Heart right ventricle (tissue), 16 donors: ENCODE data around the gene KLHL29. TPM values are rescaled to one million over a fixed set of nuclear protein-coding genes. Genes with fewer than 3 reads are reported as not detected.

ENCODE experiments used
- ATAC-seq, 8 donors: fragments of 200-7000 bp; cut with Tn5 transposase; one replicate each; pipeline ENCODE4 v1.9.1; 2020; ENCODE audit warnings: mild to moderate bottlenecking in 8 of 8, moderate library complexity in 8 of 8, moderate number of reproducible peaks in 1 of 8
- DNase-seq, 2 donors: peaks; one replicate each; pipeline ENCODE4 v3.0.0-alpha.2; 2020
- H3K27ac ChIP-seq, 10 donors: fragments of 200-600 bp; sonication (generic) in 2 of 10; one replicate each; pipeline versions ENCODE4 v1.5.0 to v1.8.0; 2020 to 2022; ENCODE audit warnings: mild to moderate bottlenecking in 3 of 10
- H3K27me3 ChIP-seq, 7 donors: fragments of 200-600 bp; one replicate each; pipeline ENCODE4 v1.8.0; 2021 to 2022; ENCODE audit warnings: mild to moderate bottlenecking in 2 of 7
- H3K36me3 ChIP-seq, 9 donors: fragments of 200-600 bp; sonication (generic) in 1 of 9; one replicate each; pipeline versions ENCODE4 v1.5.0 to v1.8.0; 2020 to 2022; ENCODE audit warnings: mild to moderate bottlenecking in 2 of 9
- H3K4me1 ChIP-seq, 9 donors: fragments of 200-600 bp; sonication (generic) in 1 of 9; one replicate each; pipeline versions ENCODE4 v1.5.0 to v1.8.0; 2020 to 2022; ENCODE audit warnings: mild to moderate bottlenecking in 4 of 9
- H3K4me3 ChIP-seq, 10 donors: fragments of 200-600 bp; sonication (generic) in 2 of 10; one replicate each; pipeline versions ENCODE4 v1.5.0 to v1.8.0; 2020 to 2022; ENCODE audit warnings: mild to moderate bottlenecking in 7 of 10, moderate library complexity in 2 of 10
- H3K9me3 ChIP-seq, 11 donors: fragments of 200-600 bp in 10 of 11; sonication (generic) in 2 of 11; one replicate each; pipeline versions ENCODE4 v1.5.0 to v1.8.0; 2013 to 2022; ENCODE audit warnings: mild to moderate bottlenecking in 2 of 11, control low read depth in 1 of 11, moderate library complexity in 1 of 11
- WGBS, 2 donors: extraction: QIAGEN DNeasy Blood & Tissue Kit; methylation state at CpG; one replicate each; pipeline ENCODE4 v1.1.7; 2013; ENCODE audit warnings: inconsistent platforms in 1 of 2; 5-methylcytosine and 5-hydroxymethylcytosine counted together
- intact Hi-C, 10 donors: fragments of 100-400 bp; cut with DNase I; formaldehyde crosslinking; loops; one replicate each; pipeline versions ENCODE4 v1.11.1 to v1.14.2; 2022
- polyA plus RNA-seq, 2 donors: library from polyadenylated mRNA; stranded (reverse); fragments of 200-250 nt; gene quantifications; one replicate each; pipeline ENCODE4 v1.2.3, GENCODE V29; 2013
- total RNA-seq, 10 donors: library from RNA; stranded (reverse); fragmentation: NEBNext Ultra II Directional in 3 of 10; extraction: Animal tissue kit (Norgen Biotek cat#: 25700) in 3 of 10; gene quantifications; one replicate each; pipeline versions ENCODE4 v1.2.1 to v1.2.4, GENCODE V29; 2021 to 2023
- TF ChIP-seq, protein P1 (sequence below), 9 donors: fragments of 200-600 bp; sonication (generic) in 2 of 9; IDR thresholded peaks; one replicate each; pipeline versions ENCODE4 v1.5.0 to v1.8.0; 2021 to 2022; ENCODE audit warnings: antibody characterized with exemption in 9 of 9, mild to moderate bottlenecking in 5 of 9, moderate library complexity in 1 of 9
- donor health status: Arrhythmogenic right ventricular cardiomyopathy.
- donor health status: ischemic (EF 13 %, LVEDD 7.1; RV severe dilation, severe dysfunction).
- donor health status: healthy with polysubstance abuse.
- donor health status: DM: no; HTN: yes; CAD: no.
- donor health status: DM: no; HTN: no; CAD: no.
- donor health status: ischemic (EF 25% LVEDD 6.9; RV normal size, moderate dysfunction).
- donor health status: ischemic (EF 25% LVEDD 5.7; RV mildly dilated, moderate dysfunction).
- donor health status: healthy.
- donor health status: DM: yes; HTN: yes; CAD: no.
- donor health status: Ischemic cardiomyopathy.
- donor health status: ischemic (EF 35%, LVEDD 5.7; RV mildly dilated, moderate dysfunction).
- donor health status: nonischemic (EF 11% LVEDD 7.7; RV severe dilation, severe dysfunction).
- donor health status: DM: yes; HTN: yes; CAD: no.
- donor health status: PGD.
- donor health status: ischemic (EF 29% LVEDD 5.4; RV normal size, mild dysfunction).
- donor health status: nonischemic (EF 23%, LVEDD 6.1; RV moderate dilation, normal function).

KLHL29 gene
- total and polyA plus RNA-seq, 12 donors: 0.71 to 1.5 (median 1.0) TPM

DNA sequence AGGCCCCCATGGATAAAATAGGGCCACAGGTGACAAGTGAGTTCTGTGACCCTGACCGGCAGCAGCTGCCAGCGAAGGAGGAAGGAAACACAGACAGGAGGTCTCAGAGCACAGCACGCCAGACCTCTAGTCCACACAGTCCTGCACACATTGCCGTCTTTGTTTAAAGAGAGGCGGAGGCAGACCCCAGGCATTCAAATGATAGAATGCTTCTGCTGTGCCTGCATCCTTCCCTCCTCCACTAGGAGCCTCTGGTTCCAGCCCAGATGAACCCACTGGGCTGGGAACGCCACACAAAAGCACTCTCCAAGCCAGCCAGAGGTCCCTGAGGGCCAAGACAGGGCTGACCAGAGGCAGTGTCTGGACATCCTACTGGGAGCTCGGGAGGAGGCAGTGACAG, 118.7 kb downstream of the KLHL29 start:
- intact Hi-C loops: no loop called here

DNA sequence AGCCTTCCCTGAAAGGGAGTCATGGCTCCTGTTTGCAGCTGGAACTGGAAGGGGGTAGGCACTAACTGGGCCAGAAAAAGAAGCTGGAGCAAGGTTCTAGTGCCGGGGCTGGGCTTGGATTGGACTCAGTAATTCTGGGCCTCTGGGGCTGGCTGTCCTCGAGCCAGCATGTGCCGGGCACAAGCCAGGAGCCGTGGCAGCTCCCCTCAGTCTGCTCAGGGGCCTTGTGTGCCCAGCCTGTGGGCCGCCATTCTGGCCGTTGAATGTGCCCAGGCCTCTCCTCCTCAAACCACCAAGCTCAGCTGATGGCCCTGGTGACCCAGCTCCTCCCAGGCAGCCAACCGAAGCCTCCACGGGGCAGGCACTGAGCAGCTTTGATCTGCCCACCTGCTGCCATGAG, 119.6 kb downstream of the KLHL29 start:
- peaks cover 2 to 56% (median 26%) of the 10 kb centered on the region in 9 donors for H3K4me1 ChIP-seq
- intact Hi-C loops: no loop called here
- peaks cover 0 to 6% (median 0%) of the 10 kb centered on the region in 7 donors for H3K27me3 ChIP-seq
- no peak overlapping the region for H3K27ac ChIP-seq
- TF ChIP-seq, protein P1, sequence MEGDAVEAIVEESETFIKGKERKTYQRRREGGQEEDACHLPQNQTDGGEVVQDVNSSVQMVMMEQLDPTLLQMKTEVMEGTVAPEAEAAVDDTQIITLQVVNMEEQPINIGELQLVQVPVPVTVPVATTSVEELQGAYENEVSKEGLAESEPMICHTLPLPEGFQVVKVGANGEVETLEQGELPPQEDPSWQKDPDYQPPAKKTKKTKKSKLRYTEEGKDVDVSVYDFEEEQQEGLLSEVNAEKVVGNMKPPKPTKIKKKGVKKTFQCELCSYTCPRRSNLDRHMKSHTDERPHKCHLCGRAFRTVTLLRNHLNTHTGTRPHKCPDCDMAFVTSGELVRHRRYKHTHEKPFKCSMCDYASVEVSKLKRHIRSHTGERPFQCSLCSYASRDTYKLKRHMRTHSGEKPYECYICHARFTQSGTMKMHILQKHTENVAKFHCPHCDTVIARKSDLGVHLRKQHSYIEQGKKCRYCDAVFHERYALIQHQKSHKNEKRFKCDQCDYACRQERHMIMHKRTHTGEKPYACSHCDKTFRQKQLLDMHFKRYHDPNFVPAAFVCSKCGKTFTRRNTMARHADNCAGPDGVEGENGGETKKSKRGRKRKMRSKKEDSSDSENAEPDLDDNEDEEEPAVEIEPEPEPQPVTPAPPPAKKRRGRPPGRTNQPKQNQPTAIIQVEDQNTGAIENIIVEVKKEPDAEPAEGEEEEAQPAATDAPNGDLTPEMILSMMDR (IDR thresholded peaks at IDR 0.05): no peak
- H3K36me3 ChIP-seq: no peaks in the 10 kb centered on the region
- ATAC-seq (no peak), DNase-seq (no peak)
- 88 to 93% methylated on average over 8 of the region's 8 CpGs for WGBS, 2 donors
- H3K9me3 ChIP-seq: no peaks in the 10 kb centered on the region
- no peak overlapping the region for H3K4me3 ChIP-seq

More for the DNA sequence above, 118.7 kb downstream of the KLHL29 start:
- no peak for DNase-seq
- H3K27me3 ChIP-seq: peaks cover 0 to 6% (median 0%) of the 10 kb centered on the region in 7 donors
- H3K9me3 ChIP-seq: no peaks in the 10 kb centered on the region
- H3K27ac ChIP-seq: no peak overlapping the region
- no peak for ATAC-seq
- H3K4me1 ChIP-seq: peaks cover 2 to 58% (median 34%) of the 10 kb centered on the region in 9 donors
- no peaks in the 10 kb centered on the region for H3K36me3 ChIP-seq
- no peak overlapping the region for H3K4me3 ChIP-seq
- TF ChIP-seq, protein P1 (IDR thresholded peaks at IDR 0.05): no peak
- 72 to 73% methylated on average over 7 of the region's 7 CpGs for WGBS, 2 donors

DNA sequence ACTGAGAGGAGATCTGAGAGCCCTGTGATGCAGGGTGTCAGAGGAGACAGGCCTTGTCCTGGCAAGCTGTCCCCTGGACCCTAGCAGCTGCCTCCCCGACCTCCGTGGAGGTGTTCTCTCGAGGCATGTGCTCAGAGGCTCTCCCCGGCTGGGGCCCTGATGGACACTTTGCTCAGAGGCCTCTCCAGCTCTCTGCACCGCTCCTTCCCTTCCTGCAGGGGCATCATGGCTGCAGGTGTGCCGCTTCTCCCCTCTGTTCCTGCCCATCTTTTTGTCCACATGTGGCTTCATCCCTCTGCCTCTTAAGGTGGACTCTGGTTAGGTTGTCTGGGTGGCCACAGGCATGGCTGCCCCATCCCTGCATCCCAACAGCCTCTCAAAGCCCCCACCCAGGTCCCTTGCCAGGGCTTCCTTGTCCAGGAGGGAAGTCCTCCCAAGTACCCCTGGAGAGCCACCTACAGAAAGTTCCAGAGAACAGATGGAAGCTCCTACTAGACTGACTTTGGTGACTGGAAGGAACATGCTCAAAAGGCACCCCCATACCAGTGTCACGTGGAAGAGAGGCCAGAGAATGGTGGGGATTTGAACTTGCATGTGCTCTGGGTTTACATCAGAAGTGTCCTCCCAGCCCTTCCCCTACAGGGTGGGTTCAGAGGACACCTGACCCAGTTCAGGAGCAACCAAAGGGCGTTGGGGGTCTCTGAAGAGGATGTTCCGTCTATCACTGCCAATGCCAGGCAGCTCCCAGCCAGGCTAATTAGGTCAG, 120.4 kb downstream of the KLHL29 start:
- Histone ChIP-seq H3K36me3 (no peaks in the 10 kb centered on the region), H3K27ac (no peak overlapping the region), H3K9me3 (no peaks in the 10 kb centered on the region), H3K27me3 (peaks cover 0 to 6% (median 0%) of the 10 kb centered on the region in 7 donors), H3K4me1 (peaks cover 2 to 58% (median 26%) of the 10 kb centered on the region in 9 donors), H3K4me3 (no peak overlapping the region)
- 94 to 96% methylated on average over 9 of the region's 9 CpGs for WGBS, 2 donors
- TF ChIP-seq, protein P1 (IDR thresholded peaks at IDR 0.05): no peak
- intact Hi-C loops: no loop called here
- ATAC-seq: no peak
- DNase-seq: no peak

DNA sequence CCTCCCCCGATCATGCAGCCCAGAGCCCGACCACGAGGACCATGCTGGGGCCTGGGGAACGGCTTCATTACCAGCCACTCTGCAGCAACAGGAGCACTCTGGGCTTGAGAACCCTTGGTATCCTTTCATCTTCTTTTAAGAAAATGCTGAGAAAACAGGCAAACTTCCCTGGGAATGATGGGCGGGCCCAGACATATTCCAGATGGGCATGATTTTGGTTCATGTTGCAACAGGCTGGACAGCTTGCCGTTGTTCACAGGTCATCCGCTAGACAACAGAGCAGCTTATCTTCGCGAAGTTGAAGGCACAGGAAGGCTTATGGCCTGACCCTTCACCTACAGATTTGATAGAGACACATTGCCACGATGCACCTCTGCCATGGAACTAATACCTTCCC, 121.0 kb downstream of the KLHL29 start:
- Histone ChIP-seq H3K4me3 (no peak overlapping the region), H3K4me1 (peaks cover 2 to 59% (median 26%) of the 10 kb centered on the region in 9 donors), H3K9me3 (no peaks in the 10 kb centered on the region), H3K27ac (peak overlapping the region in 1 of 10 donors; percentile 35), H3K36me3 (no peaks in the 10 kb centered on the region), H3K27me3 (peaks cover 0 to 4% (median 0%) of the 10 kb centered on the region in 7 donors)
- ATAC-seq (peak in 2 of 8 donors; percentile 8 to 39), DNase-seq (no peak)
- WGBS, 2 donors: 76 to 94% methylated on average over 10 of the region's 10 CpGs
- intact Hi-C loops: no loop called here
- TF ChIP-seq, protein P1 (IDR thresholded peaks at IDR 0.05): no peak
